Esophagus muscularis mucosa (tissue), 3 donors: ENCODE results near the gene MT1B.

Experiments used
- POLR2A ChIP-seq: fragments of 450-650 bp; IDR thresholded peaks from one replicate; pipeline ENCODE4 v1.6.1; 2017; ENCODE audit warnings: antibody characterized with exemption, moderate library complexity, mild to moderate bottlenecking, low read depth
- POLR2AphosphoS5 ChIP-seq, 2 donors: sonication (generic); formaldehyde crosslinking; IDR thresholded peaks; one replicate each; pipeline ENCODE4 v1.6.1; 2017; ENCODE audit warnings: antibody characterized with exemption in 2 of 2
- TF ChIP-seq, protein P1 (sequence below), 3 experiments: fragments of 200-600 bp in 2 of 3; fragments of 450-650 bp in 1 of 3; sonication (generic) in 2 of 3; IDR thresholded peaks; one replicate each; pipeline ENCODE4 v1.5.1; 2017 to 2019; ENCODE audit warnings: antibody characterized with exemption in 3 of 3, mild to moderate bottlenecking in 2 of 3, moderate library complexity in 1 of 3

GRCh38 chr16:56625943-56626654, 25.6 kb upstream of the MT1B start:
- TF ChIP-seq POLR2A (no peak), POLR2AphosphoS5 (IDR thresholded peaks at IDR 0.05) (peak in 1 of 2 donors; percentile 67)
- TF ChIP-seq, protein P1, sequence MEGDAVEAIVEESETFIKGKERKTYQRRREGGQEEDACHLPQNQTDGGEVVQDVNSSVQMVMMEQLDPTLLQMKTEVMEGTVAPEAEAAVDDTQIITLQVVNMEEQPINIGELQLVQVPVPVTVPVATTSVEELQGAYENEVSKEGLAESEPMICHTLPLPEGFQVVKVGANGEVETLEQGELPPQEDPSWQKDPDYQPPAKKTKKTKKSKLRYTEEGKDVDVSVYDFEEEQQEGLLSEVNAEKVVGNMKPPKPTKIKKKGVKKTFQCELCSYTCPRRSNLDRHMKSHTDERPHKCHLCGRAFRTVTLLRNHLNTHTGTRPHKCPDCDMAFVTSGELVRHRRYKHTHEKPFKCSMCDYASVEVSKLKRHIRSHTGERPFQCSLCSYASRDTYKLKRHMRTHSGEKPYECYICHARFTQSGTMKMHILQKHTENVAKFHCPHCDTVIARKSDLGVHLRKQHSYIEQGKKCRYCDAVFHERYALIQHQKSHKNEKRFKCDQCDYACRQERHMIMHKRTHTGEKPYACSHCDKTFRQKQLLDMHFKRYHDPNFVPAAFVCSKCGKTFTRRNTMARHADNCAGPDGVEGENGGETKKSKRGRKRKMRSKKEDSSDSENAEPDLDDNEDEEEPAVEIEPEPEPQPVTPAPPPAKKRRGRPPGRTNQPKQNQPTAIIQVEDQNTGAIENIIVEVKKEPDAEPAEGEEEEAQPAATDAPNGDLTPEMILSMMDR (IDR thresholded peaks at IDR 0.05) = no peak
